Mesendoderm (in vitro differentiated cells): ENCODE results near the gene NAMPT.
"Not testable (repeated sequence)": the region's sequence is repeated elsewhere in the genome, so short reads cannot be mapped to it uniquely, and the experiment has no call there.

ENCODE experiments used
- DNase-seq: peaks from one replicate; pipeline ENCODE4 v3.0.0; 2013
- H2AK5ac ChIP-seq: 2 replicates; pipeline ENCODE4 v1.6.1; 2013; ENCODE audit warnings: low read length, inconsistent platforms
- H2BK120ac ChIP-seq: 2 replicates; pipeline ENCODE4 v1.6.1; 2013; ENCODE audit warnings: low read depth, mild to moderate bottlenecking, low read length, moderate library complexity, mixed read lengths
- H2BK15ac ChIP-seq: replicated peaks from 2 replicates; pipeline ENCODE4 v1.6.1; 2013; ENCODE audit warnings: low read depth, mild to moderate bottlenecking, moderate library complexity
- H2BK5ac ChIP-seq: 2 replicates; pipeline ENCODE4 v1.6.1; 2013; ENCODE audit warnings: low read length, inconsistent platforms
- H3K18ac ChIP-seq: 2 replicates; pipeline ENCODE4 v1.6.1; 2013; ENCODE audit warnings: mild to moderate bottlenecking, low read length, mixed read lengths
- H3K23ac ChIP-seq: one replicate; pipeline ENCODE4 v1.6.1; 2013; ENCODE audit warnings: low read length
- H3K27ac ChIP-seq: 2 replicates; pipeline ENCODE4 v1.5.1; 2013; ENCODE audit warnings: low read depth, mild to moderate bottlenecking, inconsistent platforms, low read length, moderate library complexity
- H3K27me3 ChIP-seq: 2 replicates; pipeline ENCODE4 v1.6.1; 2013; ENCODE audit warnings: low read length, control low read depth, mild to moderate bottlenecking, inconsistent platforms; ENCODE audit not compliant: insufficient read depth, poor library complexity
- H3K36me3 ChIP-seq: 2 replicates; pipeline ENCODE4 v1.6.1; 2013; ENCODE audit warnings: low read length, inconsistent platforms; ENCODE audit not compliant: control insufficient read depth, insufficient read depth
- H3K4ac ChIP-seq: one replicate; pipeline ENCODE4 v1.6.1; 2013; ENCODE audit warnings: low read depth, mild to moderate bottlenecking, low read length, moderate library complexity
- H3K4me1 ChIP-seq: 2 replicates; pipeline ENCODE4 v1.6.1; 2013; ENCODE audit warnings: low read depth, low read length, inconsistent platforms; ENCODE audit not compliant: control insufficient read depth
- H3K4me2 ChIP-seq: 2 replicates; pipeline ENCODE4 v1.6.1; 2013; ENCODE audit warnings: low read length
- H3K4me3 ChIP-seq: 2 replicates; pipeline ENCODE4 v1.5.1; 2013; ENCODE audit warnings: mild to moderate bottlenecking, low read length
- H3K56ac ChIP-seq: one replicate; pipeline ENCODE4 v1.6.1; 2013; ENCODE audit warnings: low read length
- H3K79me1 ChIP-seq: 2 replicates; pipeline ENCODE4 v1.6.1; 2013; ENCODE audit warnings: low read length, inconsistent platforms
- H3K79me2 ChIP-seq: 2 replicates; pipeline ENCODE4 v1.6.1; 2013; ENCODE audit warnings: mild to moderate bottlenecking, low read length; ENCODE audit not compliant: control insufficient read depth, insufficient read depth
- H3K9ac ChIP-seq: 2 replicates; pipeline ENCODE4 v1.6.1; 2013; ENCODE audit warnings: low read length, inconsistent platforms
- H4K5ac ChIP-seq: one replicate; pipeline ENCODE4 v1.6.1; 2013; ENCODE audit warnings: low read length
- H4K8ac ChIP-seq: one replicate; pipeline ENCODE4 v1.6.1; 2013; ENCODE audit warnings: low read depth, mild to moderate bottlenecking, control low read depth, low read length, moderate library complexity
- WGBS: extraction: QIAGEN DNeasy Blood & Tissue Kit; methylation state at CpG from one replicate; pipeline ENCODE4 v1.1.7; 2013; ENCODE audit warnings: low lambda C conversion rate, missing lambda C conversion rate; ENCODE audit not compliant: insufficient coverage; ENCODE audit errors: extremely low coverage; 5-methylcytosine and 5-hydroxymethylcytosine counted together

The NAMPT gene

DNA sequence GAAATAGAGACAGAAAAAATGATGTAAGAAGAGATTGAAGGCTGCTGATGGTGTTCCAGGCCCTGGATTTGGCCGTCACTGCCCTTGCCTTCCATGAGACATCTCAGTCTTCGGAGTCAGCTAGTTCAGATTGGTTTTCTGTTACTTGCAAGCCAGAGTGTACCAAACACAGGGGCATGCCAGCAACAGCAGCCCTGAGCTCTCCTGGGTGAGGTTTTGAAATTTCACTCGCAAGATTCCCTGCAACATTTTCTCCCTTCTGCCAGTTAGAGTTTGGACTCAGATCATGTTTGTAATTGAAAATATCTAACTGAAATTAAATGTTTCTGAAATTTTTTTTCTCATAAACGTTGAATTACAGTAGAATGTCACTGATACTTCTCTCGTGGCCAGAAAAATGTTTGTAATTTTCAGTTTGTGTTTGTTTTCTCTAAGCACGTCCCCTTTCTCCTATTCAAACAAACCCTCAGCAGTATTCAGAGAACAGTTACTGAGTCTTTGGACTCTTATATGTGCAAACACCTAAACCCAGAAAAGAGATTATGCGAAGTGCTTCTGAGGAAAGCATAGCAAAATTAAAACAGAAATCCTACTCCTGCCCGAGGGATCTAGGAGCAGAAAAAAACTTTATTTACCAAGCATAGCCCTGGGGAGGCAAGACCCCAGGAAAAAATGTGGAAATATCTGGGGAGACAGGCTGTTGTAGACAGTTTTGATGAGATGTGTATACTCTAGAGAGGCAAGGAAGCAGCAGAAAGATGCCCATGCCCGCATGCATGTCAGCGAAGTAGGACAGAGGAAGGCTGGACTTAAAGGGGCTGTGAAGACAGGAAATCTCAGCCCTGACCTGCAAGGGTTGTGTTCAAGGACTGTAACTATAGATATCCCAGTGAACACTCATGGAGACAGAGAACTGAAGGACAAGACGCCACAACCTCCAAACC is 43.0 kb upstream of the NAMPT start:
- Histone ChIP-seq H2AK5ac (no peak overlapping the region), H2BK120ac (no peak overlapping the region), H3K9ac (no peak overlapping the region), H3K4me1 (no peaks in the 10 kb centered on the region), H4K8ac (no peak overlapping the region), H3K79me1 (no peaks in the 10 kb centered on the region), H3K36me3 (no peaks in the 10 kb centered on the region), H3K27me3 (no peaks in the 10 kb centered on the region), H3K4me3 (no peak overlapping the region), H3K4me2 (no peak overlapping the region), H2BK5ac (no peak overlapping the region), H2BK15ac (no peak overlapping the region), H3K18ac (no peak overlapping the region), H3K23ac (no peak overlapping the region), H4K5ac (no peak overlapping the region), H3K27ac (no peak overlapping the region), H3K4ac (no peak overlapping the region), H3K79me2 (no peaks in the 10 kb centered on the region), H3K56ac (no peak overlapping the region)
- DNase-seq: no peak
- WGBS: no CpG with 5 or more reads among the region's 11 CpGs

- H3K9ac ChIP-seq: no peak overlapping the region
- no peak overlapping the region for H2BK5ac ChIP-seq
- no peaks in the 10 kb centered on the region for H3K79me1 ChIP-seq
- WGBS: no CpG with 5 or more reads among the region's 7 CpGs
- no peaks in the 10 kb centered on the region for H3K4me1 ChIP-seq
- H3K79me2 ChIP-seq: no peaks in the 10 kb centered on the region
- no peak overlapping the region for H2AK5ac ChIP-seq
- no peaks in the 10 kb centered on the region for H3K27me3 ChIP-seq
- H3K27ac ChIP-seq: no peak overlapping the region
- H4K5ac ChIP-seq: no peak overlapping the region
- H3K56ac ChIP-seq: no peak overlapping the region
- no peak overlapping the region for H3K4me3 ChIP-seq
- no peaks in the 10 kb centered on the region for H3K36me3 ChIP-seq
- H3K4ac ChIP-seq: no peak overlapping the region
- no peak overlapping the region for H2BK120ac ChIP-seq
- H2BK15ac ChIP-seq: no peak overlapping the region
- no peak overlapping the region for H3K23ac ChIP-seq
- H4K8ac ChIP-seq: no peak overlapping the region
- no peak overlapping the region for H3K4me2 ChIP-seq
- no peak for DNase-seq
- H3K18ac ChIP-seq: no peak overlapping the region
Observed at GRCh38 chr7:106326594-106327537, 42.1 kb upstream of the NAMPT start.

GRCh38 chr7:106324509-106324908 is 39.7 kb upstream of the NAMPT start:
- H3K9ac ChIP-seq, H3K4ac ChIP-seq, H3K79me2 ChIP-seq, H3K18ac ChIP-seq, H4K8ac ChIP-seq, H2BK120ac ChIP-seq, H3K23ac ChIP-seq, H4K5ac ChIP-seq, H2BK5ac ChIP-seq, DNase-seq, H3K56ac ChIP-seq, H3K4me1 ChIP-seq, H3K36me3 ChIP-seq, H3K27ac ChIP-seq, H3K4me2 ChIP-seq, H3K79me1 ChIP-seq, H3K27me3 ChIP-seq, H2BK15ac ChIP-seq, H3K4me3 ChIP-seq, H2AK5ac ChIP-seq: not testable (repeated sequence)
- no CpG with 5 or more reads among the region's 2 CpGs for WGBS

- H3K9ac ChIP-seq, H3K36me3 ChIP-seq, H4K8ac ChIP-seq, H3K79me2 ChIP-seq, H2BK5ac ChIP-seq, H3K18ac ChIP-seq, H2AK5ac ChIP-seq, H3K79me1 ChIP-seq, H3K27ac ChIP-seq, H3K4me3 ChIP-seq, H2BK120ac ChIP-seq, H3K4ac ChIP-seq, H3K56ac ChIP-seq, H3K27me3 ChIP-seq, H3K4me1 ChIP-seq, H3K23ac ChIP-seq, H2BK15ac ChIP-seq, H4K5ac ChIP-seq, DNase-seq, H3K4me2 ChIP-seq: not testable (repeated sequence)
- no CpG with 5 or more reads among the region's 9 CpGs for WGBS
Observed at GRCh38 chr7:106320254-106320770, 35.5 kb upstream of the NAMPT start.

- Histone ChIP-seq H3K4ac (no peak overlapping the region), H4K8ac (no peak overlapping the region), H3K27me3 (no peaks in the 10 kb centered on the region), H3K18ac (no peak overlapping the region), H3K9ac (no peak overlapping the region), H3K56ac (no peak overlapping the region), H3K36me3 (no peaks in the 10 kb centered on the region), H2BK15ac (no peak overlapping the region), H3K4me1 (no peaks in the 10 kb centered on the region), H4K5ac (no peak overlapping the region), H3K27ac (no peak overlapping the region), H3K79me1 (no peaks in the 10 kb centered on the region), H3K23ac (no peak overlapping the region), H3K79me2 (no peaks in the 10 kb centered on the region), H2AK5ac (no peak overlapping the region), H2BK5ac (no peak overlapping the region), H3K4me3 (no peak overlapping the region), H3K4me2 (no peak overlapping the region), H2BK120ac (no peak overlapping the region)
- DNase-seq: no peak
- no CpG with 5 or more reads among the region's 2 CpGs for WGBS
Observed at GRCh38 chr7:106318482-106318881, 33.7 kb upstream of the NAMPT start.
